GM23248 (cell line): Measurements from ENCODE around the gene CPLX3.

Experiments used
- EZH2 ChIP-seq: fragments of 200-600 bp; sonication (generic); IDR thresholded peaks from 2 replicates; pipeline ENCODE4 v1.6.1; 2018; ENCODE audit warnings: antibody characterized with exemption, mild to moderate bottlenecking; ENCODE audit not compliant: insufficient read depth, poor library complexity, severe bottlenecking
- EZH2phosphoT487 ChIP-seq: fragments of 200-600 bp; sonication (generic); IDR thresholded peaks from 2 replicates; pipeline ENCODE4 v1.6.1; 2018; ENCODE audit warnings: antibody characterized with exemption, moderate library complexity, mild to moderate bottlenecking, low read depth; ENCODE audit not compliant: insufficient read depth

DNA sequence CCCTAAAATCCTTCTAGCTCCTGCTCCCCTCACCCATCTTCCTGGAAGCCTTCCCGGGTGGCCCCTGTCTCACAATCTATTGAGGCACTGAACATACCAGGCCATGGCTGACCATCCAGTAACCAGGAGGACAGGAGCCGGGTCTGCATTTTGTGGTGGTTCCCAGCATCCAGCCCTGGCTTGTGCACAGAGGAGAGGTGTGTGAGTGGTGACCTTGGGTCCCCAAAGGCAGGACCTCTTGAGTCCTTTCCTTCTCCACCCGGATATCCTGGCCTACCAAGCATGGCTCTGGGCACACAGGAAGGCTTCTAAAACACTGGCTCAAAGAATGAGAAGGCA, 36.7 kb upstream of the CPLX3 start:
- no peak for TF ChIP-seq EZH2
- no peak for TF ChIP-seq EZH2phosphoT487
